GM19372 (cell line): Measurements from ENCODE around the gene CTCFL.

Experiments
- ATAC-seq: cut with Tn5 transposase; IDR thresholded peaks from one replicate; pipeline ENCODE4 v1.9.1; 2021; ENCODE audit warnings: mild to moderate bottlenecking, low read depth, moderate library complexity; ENCODE audit not compliant: unreplicated experiment

The CTCFL gene

GRCh38 chr20:57469418-57470211 lies 55.3 kb downstream of the CTCFL start:
- no peak for ATAC-seq

GRCh38 chr20:57468523-57469417 lies 56.2 kb downstream of the CTCFL start:
- ATAC-seq, result no peak

- no peak for ATAC-seq
Observed at GRCh38 chr20:57467742-57468141, 57.2 kb downstream of the CTCFL start.

GRCh38 chr20:57465943-57466342 lies 59.0 kb downstream of the CTCFL start:
- ATAC-seq, result no peak

- no peak for ATAC-seq
Observed at GRCh38 chr20:57465486-57465885, 59.5 kb downstream of the CTCFL start.

GRCh38 chr20:57464642-57465211 lies 60.2 kb downstream of the CTCFL start:
- no peak for ATAC-seq

- no peak for ATAC-seq
Observed at GRCh38 chr20:57462781-57463180, 62.2 kb downstream of the CTCFL start.

- no peak for ATAC-seq
Observed at GRCh38 chr20:57461726-57462125, 63.2 kb downstream of the CTCFL start.

- ATAC-seq, result no peak
Observed at GRCh38 chr20:57460781-57461465, 64.0 kb downstream of the CTCFL start.

- no peak for ATAC-seq
Observed at GRCh38 chr20:57459897-57460296, 65.0 kb downstream of the CTCFL start.

GRCh38 chr20:57459278-57459677 lies 65.7 kb downstream of the CTCFL start:
- no peak for ATAC-seq

- ATAC-seq, result no peak
Observed at GRCh38 chr20:57458400-57459160, 66.4 kb downstream of the CTCFL start.

- ATAC-seq, result no peak
Observed at GRCh38 chr20:57457243-57458095, 67.5 kb downstream of the CTCFL start.

GRCh38 chr20:57456116-57456515 lies 68.8 kb downstream of the CTCFL start:
- no peak for ATAC-seq

- ATAC-seq, result no peak
Observed at GRCh38 chr20:57455386-57455785, 69.6 kb downstream of the CTCFL start.

GRCh38 chr20:57451795-57452661 lies 72.9 kb downstream of the CTCFL start:
- ATAC-seq, result no peak

GRCh38 chr20:57451431-57451794 lies 73.5 kb downstream of the CTCFL start:
- ATAC-seq, result no peak

GRCh38 chr20:57450931-57451330 lies 74.0 kb downstream of the CTCFL start:
- no peak for ATAC-seq
